PC-3 (cell line): Measurements from ENCODE around the gene RHOJ.
A peak's percentile ranks its signal among the peaks of the same experiment; 100 is the strongest.

Experiments
- EZH2 ChIP-seq: fragments of 300-600 bp; sonication (generic); IDR thresholded peaks from one replicate; pipeline ENCODE4 v1.6.1; 2017; ENCODE audit warnings: antibody characterized with exemption, mild to moderate bottlenecking, low read length; ENCODE audit not compliant: unreplicated experiment
- TF ChIP-seq, protein P1 (sequence below): fragments of 300-600 bp; sonication (generic); conservative IDR thresholded peaks from 2 replicates; pipeline ENCODE4 v1.5.1; 2017; ENCODE audit warnings: antibody characterized with exemption, low read depth, mild to moderate bottlenecking, low read length

DNA sequence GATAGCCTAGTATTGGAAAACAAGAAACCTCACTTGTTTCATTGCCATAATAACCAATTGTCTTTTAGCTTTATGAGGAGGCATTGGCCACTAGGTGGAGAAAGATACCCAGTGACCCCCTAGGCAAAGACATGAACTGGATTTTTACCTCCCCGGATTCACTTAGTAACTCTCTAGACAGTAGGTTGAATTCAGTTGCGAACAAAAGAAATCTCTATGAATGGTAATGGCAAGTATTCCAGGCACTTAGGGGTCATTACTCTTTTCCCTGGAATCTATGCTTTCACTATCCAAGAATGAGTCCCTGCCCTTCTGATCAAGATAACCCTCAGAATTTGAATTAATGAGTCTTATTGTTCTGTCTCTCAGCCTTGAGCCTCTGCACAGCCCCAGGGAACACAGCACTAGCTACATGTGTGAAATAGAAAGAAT is 29.5 kb upstream of the RHOJ start:
- TF ChIP-seq, protein P1, sequence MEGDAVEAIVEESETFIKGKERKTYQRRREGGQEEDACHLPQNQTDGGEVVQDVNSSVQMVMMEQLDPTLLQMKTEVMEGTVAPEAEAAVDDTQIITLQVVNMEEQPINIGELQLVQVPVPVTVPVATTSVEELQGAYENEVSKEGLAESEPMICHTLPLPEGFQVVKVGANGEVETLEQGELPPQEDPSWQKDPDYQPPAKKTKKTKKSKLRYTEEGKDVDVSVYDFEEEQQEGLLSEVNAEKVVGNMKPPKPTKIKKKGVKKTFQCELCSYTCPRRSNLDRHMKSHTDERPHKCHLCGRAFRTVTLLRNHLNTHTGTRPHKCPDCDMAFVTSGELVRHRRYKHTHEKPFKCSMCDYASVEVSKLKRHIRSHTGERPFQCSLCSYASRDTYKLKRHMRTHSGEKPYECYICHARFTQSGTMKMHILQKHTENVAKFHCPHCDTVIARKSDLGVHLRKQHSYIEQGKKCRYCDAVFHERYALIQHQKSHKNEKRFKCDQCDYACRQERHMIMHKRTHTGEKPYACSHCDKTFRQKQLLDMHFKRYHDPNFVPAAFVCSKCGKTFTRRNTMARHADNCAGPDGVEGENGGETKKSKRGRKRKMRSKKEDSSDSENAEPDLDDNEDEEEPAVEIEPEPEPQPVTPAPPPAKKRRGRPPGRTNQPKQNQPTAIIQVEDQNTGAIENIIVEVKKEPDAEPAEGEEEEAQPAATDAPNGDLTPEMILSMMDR = peak; percentile 83
- no peak for TF ChIP-seq EZH2
